HG02610 (cell line): ENCODE data around the gene COL18A1.
"Not testable (repeated sequence)": the region's sequence is repeated elsewhere in the genome, so short reads cannot be mapped to it uniquely, and the experiment has no call there.

Experiments
- ATAC-seq: cut with Tn5 transposase; IDR thresholded peaks from one replicate; pipeline ENCODE4 v1.9.1; 2021; ENCODE audit warnings: mild to moderate bottlenecking, moderate library complexity; ENCODE audit not compliant: unreplicated experiment

Gene COL18A1

DNA sequence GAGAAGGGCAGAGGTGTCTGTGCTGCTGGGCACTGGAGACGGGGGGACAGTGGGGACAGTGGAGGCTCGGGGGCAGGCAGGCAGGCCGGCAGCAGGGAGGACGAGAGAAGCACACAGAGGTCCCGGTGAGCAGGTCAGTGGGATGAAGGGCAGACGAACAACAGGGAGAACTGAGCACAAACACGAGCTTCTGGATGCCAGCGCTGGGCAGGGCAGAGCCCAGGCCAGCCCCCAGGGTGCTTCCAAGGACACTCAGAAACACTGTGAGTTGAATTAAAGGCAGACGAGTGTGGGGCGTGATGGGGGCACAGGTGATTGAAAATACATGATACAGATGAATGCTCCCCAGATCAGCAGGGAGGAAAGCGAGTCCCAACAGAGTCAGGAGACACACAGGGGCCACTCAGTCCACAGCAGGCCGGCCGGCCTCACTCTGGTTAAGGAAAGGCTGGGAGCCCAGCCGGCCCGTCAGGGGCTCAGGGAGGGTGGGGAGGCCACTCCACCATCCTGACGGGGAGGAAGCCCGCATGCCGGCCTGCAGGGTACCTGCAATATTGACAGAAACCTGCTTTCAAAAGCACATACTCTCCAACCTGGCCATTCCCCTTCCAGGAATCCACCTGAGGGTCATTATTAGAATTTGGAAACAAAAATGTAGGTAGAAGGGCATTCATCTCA, 123.2 kb downstream of the COL18A1 start:
- ATAC-seq, result no peak

DNA sequence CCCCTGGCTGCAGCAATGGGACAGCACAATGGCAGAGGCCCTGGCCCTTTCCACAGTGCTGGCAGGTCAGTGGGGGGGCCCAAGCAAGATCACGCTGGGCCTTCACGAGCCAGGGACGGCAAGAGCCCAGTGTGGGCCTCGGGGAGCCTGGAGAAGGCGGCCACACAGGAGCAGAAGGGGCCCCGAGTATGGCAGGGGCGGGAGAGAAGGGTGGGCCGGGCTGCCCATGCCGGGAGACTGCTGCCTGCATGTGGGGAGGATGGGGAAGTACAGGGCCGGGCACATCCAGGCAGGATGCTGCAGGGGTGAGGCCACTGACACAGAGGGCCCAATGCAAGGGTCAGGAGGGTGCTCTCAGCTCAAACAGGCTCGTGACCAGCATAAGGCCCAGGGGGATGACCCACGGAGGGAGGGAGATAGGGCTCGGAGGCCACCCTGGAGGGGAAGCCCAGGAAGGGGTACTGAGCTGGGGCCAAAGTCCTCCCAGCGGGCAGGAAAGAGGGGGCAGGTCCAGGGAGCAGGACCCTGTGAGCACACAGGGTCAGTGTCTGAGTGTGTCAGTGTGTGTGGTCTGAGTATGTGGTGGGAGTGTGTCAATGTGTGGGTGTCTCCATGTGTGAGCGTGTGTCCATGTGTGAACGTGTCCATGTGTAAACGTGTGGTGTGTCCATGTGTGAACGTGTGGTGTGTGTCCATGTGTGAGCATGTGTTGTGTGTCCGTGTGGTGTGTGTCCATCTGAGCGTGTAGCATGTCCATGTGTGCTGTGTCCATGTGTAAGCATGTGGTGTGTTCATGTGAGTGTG, 124.2 kb downstream of the COL18A1 start:
- ATAC-seq, result no peak

DNA sequence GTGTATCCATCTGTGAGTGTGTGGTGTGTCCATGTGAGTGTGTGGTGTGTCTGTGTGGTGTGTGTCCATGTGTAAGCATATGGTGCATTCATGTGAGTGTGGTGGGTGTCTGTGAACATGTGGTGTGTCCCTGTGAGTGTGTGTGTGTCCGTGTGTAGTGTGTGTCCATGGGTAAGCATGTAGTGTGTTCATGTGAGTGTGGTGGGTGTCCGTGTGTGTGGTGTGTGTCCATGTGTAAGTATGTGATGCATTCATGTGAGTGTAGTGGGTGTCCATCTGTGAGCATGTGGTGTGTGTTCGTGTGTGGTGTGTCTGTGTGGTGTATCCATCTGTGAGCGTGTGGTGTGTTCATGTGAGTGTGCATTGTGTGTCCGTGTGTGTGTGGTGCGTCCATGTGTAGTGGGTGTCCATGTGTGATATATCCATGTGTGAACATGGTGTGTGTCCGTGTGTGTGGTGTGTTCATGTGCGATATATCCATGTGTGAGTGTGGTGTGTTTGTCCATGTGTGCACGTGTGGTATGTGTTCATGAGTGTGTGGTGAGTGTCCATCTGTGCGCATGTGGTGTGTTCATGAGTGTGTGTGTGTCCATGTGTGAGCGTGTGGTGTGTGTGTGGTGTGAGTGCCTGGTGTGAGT, 124.9 kb downstream of the COL18A1 start:
- no peak for ATAC-seq

DNA sequence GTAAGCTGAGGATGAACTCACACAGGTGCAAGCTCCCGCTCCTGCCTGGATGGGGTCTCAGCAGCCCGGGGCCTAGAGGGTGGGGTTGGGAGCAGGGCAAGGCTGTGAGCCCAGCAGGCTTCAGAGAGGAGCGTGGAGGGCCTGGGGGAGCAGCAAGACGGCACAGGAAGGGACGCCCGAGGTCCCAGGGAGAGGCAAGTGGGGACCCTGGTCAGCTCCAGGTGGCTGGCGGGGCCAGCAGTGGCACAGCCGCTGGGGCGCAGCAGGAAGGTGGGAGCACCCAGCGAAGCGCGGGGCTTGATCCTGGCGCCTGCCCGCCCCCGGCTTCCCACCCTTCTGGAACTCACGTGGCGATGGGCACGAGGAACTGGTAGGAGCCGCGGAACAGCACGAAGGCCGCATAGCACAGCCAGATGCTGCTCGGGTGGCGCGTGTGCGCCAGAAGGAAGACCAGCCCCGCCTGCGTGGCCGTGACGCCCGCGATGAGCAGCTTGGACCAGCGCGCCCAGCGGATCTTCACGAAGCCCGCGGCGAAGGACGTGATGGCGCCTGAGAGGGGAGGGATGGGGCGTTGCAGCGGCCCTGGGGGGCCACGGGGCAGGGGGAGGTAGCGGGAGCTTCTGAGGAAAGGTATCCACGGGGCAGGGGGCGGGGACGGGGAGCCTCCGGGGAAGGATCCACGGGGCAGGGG, 125.6 kb downstream of the COL18A1 start:
- ATAC-seq, result no peak

DNA sequence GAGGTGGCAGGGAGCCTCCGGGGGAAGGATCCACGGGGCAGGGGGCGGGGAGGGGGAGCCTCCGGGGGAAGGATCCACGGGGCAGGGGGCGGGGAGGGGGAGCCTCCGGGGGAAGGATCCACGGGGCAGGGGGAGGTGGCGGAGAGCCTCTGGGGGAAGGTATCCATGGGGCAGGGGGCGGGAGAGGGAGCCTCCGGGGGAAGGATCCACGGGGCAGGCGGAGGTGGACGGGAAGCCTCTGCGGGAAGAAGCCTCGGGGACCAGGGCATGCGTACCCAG, 126.1 kb downstream of the COL18A1 start:
- not testable (repeated sequence) for ATAC-seq

DNA sequence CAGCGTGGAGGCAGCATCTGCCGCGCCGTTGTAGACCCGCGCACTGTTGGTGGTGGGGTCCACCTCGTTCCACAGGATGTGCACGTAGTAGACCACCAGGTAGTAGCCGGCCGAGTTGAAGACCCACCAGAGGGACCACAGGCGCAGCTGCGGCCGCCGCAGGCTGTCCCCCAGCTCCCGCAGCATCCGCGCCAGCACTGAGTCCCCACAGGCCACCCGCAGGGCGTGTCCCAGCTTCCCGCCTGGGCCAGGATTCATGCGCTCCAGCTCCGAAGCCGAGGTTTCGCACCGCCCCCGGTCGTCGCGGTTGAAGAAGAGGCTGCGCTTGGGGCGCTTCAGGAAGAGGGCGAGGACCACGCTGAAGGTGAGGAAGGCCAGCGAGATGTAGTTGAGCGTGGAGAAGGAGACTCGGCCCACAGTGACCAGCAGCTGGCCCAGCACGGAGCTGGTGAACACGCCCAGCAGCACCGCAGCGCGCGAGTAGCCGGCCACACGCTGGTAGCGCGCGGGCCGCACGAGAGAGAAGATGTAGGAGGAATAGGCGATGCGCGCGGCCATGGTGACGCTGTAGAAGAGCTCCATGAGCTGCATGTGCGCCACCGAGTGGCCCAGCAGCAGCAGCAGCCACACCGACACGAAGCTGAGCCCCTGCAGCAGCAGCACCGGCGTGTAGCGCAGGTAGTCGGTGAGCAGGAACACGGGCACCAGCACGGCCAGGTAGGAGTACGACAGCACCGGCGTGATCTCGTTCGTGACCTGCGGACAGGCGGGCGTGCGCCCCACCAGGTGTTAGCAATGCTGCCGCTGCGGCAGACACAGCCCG, 126.6 kb downstream of the COL18A1 start:
- ATAC-seq, result no peak

DNA sequence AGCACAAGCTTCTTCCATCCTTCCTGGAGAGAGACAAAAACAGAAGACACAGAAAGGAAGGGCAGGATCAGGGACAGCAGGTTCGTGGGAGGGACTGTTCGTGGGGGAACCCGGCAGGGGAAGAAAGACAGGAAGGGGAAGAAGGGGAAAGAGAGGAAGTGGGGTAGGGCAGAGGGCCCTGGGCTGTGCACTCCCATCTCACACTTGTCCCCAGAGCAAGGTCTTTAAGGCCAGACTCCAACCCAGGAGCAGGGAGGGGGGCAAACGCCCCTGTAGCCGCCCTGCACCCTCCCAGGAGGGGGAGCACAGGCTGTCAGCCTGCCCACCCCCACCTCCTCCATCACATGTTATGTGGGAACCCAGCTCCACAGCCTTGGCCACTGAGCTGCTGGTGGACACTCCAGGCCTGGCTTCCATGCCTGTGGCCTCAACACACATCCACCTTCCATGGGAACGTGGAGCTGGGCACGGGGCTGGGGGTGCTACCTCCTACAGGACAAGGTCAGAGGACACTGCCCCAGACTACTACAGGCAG, 127.9 kb downstream of the COL18A1 start:
- no peak for ATAC-seq

DNA sequence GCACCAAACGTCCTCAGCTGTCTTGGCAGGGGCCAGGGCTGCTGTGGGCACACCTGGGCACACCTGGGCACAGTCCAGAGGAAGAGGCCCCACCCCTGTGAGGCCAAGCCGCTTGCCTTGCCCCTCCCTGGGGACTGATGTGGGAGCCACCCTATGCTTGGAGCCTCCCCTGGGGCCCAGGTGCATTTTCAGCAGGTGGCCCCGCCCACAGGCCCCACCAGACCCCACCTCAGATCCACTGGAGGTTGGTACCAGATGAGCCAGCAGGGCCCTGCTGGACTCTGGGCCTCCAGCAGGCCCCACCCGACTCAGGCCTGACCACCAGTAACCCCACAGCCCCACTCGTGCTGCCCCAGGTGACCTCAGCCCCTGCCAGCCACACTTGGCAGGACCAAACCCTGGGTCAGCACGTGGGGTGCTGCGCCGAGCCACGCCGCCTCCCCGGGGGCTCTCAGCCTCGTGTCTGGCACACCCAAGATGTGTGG, 128.4 kb downstream of the COL18A1 start:
- ATAC-seq, result no peak

DNA sequence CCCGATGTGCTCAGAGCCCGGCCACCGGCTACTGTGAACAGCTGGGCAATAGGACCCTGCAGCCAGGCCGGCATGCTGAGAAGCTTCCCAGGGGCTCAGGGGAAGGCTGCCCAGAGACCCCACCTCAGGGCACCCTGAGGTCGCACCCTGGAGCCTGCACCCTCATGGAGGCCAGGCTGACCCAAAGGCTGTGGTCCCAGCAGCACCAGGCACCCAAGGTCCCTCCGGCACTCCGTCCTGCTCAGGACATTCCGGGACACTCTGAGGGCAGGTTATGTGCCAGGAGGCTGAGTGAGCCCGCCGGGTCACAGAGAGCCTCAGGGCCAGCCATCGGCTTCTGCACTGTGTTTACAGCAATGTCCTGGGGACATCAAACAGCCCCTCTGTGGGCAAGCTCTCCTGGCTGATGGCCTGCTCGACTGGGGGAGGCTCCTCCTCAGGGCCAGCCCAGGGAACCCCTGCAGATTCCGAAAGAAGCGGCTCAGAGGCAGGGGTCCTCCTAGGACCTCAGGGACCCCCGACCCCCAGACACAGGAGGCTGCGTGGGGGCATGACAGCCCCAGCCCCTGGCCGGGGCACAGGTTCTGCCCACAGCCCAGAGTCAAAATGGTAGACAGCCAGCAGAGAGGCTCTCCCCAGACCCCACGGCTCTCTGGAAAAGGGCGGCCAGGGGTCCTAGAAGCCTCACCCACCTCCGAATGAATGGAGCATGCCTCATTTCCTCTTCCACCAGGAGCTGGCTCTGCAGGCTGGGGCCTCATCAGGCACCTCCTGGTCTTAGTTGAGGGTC, 129.1 kb downstream of the COL18A1 start:
- ATAC-seq, result no peak

DNA sequence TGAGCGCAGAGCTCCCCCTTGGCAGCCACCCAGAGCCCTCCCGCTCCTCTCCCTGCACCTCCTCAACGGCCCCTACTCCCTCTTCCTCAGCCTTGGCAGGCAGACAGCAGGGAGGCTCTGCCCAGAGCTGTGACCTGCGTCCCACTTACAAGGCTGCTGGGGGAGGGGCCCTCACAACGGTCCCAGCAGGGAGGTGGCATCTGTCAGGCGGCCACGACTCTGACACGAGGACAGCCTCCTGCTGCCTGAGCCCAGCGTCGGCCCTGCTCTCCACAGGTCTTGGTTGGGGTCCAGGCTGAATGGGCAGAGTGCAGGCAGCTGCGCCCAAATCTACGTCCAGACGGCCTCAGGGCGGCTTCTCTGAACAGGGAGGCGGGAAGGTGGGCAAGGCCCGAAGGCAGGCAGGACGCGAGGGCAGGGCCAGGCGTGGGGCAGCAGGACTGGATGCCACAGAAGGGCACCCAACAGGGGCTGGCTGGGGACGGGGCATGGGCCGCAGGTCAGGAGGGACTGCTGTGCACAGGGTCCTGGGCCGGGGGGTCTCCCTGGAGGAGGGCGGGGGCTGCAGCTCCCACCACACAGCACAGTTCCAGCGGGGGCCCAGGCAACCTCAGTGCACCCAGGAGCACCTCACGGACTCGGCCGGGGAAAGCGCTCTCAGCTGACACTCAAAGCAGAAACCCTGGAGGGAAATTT, 129.8 kb downstream of the COL18A1 start:
- no peak for ATAC-seq

DNA sequence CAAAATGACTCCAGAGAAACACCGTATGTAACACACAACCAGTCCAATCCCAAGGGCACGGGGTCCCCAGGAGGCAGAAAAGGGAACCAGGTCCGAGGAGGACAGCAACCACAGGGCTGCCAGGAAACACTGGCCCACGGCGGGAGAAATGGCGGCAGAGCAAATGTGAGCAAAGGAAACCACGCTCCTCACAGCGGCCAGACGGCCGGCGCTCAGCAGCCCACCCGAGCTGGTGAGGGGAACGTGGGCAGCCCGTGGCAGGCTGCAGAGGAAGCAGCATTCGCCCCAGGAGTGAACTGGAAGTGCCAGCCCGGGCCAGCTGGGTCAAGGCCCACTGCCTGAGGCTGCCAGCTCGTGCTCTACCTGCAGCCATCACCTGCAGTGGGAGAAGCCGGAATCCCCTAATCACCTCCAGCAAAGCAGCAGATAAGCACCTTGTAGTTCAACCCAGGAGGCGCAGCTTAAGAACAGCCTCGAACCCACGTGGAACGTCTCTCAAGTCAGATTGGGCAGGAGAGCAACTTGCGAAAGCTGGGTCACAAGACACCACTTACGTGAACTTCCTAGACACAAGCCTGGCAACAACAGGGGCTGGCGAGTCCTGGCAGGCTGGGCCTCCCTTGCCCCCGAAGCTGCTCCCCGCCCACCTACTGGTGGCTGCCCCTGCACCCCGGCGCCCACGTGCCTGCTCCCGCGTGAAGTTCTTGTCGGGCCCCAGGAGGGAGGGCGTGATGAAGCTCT, 130.5 kb downstream of the COL18A1 start:
- no peak for ATAC-seq

DNA sequence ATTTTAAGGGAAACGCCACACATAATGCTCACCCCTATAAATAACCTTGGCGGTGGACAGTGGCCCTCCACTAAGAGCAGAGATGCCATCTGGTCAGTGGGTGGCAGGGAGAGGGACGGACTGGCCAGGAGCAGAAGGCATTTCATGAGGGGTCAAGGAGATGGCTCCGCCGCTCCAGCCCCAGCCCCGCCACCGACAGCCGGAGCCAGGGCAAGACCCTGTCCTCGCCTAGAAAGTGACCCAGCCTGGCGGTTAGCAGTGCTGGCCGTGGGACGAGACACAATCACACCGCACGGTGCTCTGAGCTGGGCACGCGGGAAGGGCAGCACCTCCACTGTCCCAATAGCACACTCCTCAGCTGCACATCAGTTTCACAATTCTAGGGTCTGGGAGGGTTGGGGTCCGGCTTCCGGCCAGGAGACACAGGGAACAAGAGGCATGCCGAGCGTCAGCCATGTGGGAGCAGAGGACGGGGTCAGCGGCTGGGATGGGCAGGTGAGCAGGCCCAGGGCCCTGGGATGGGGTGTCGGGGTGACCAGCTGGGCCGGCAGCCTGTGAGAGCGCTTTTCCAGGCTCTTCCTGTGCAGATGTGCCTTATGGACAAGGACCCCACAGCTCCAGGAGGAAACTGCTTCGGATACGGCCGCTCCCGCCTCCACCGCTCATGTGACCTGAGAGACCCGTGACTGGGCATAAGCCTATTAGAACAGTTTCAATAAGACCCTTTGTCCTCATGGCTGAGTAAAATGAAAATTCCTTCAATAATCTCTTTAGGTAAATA, 131.5 kb downstream of the COL18A1 start:
- no peak for ATAC-seq

DNA sequence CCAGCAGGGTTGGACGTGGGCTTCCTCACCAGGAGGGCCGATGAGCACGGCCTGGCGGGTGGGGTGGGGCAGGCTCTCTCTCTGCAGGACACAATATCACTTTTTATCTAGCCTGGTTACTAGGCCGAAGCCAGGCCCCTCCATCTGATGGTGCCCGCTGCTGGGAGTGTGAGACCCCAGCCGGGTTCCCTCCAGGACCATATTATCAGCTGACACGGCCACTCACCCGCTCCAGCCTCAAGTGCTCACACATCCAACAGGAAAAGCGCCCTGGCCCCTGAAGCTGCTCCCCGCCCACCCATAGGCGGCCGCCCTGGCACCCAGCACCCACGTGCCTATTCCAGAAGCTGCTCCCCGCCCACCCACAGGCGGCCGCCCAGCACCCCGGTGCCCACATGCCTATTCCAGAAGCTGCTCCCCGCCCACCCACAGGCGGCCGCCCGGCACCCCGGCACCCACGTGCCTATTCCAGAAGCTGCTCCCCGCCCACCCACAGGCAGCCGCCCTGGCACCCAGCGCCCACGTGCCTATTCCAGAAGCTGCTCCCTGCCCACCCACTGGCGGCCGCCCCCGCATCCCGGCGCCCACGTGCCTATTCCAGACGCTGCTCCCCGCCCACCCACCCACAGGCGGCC, 132.3 kb downstream of the COL18A1 start:
- no peak for ATAC-seq

DNA sequence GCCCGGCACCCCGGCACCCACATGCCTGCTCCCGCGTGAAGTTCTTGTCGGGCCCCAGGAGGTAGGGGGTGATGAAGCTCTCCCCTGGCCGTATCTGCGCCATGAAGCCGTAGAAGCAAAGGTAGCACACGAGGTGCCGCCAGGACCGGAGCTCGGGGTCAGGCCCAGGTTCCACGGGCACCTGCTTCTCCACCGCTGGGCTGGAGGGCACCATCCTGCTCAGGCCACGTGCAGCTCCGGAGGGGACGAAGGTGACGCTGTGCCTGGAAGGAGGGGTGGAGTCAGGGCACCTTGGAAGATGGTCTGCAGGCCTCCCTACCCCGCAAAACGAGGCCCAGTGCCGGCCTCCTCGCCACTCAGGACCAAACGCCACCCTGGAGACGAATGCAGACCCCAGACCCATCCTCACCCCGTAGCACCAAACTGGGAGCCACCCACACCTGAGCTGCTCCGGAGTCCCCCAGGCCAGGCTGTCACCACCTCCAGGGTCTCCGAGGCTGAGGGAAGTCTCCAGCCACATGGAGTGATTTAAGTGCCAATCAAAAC, 132.9 kb downstream of the COL18A1 start:
- no peak for ATAC-seq

DNA sequence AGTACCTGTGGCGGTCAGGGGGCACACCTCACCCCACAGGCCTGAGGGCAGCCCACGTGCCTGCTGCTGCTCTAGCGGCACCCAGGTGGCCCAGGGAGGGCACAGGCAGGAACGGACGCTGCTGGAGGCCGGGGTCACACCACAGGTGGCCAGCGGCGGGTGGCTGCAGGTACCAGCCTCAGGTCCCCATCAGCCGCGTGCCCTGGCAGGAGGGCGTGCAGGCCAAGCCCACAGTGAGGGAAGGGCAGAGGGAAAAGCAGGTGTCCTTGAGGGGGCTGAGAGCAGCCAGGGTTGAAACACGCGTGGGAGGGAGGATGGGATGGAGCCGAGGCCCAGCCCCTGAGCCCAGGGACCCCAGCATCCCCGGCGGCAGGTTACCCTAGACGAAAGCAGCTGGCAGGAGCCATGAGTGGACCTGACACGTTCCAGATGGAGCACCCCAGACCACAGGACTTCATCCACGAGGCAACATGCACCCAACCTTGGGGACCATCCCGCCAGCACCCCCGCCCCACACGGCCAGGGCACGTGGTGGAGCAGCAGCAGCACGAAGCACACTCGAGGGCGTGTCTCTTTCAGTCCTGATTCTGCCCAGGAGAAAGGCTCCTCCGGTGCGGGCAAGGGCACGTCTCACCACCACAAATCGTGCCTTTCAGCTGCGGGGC, 133.5 kb downstream of the COL18A1 start:
- no peak for ATAC-seq
